Right lobe of liver (tissue), 6 donors: Measurements from ENCODE around the gene UTP18. TPM values are rescaled to one million over a fixed set of nuclear protein-coding genes. Genes with fewer than 3 reads are reported as not detected.
A peak's percentile ranks its signal among the peaks of the same experiment; 100 is the strongest.

Experiments used
- ATAC-seq, 4 donors: fragments of 200-7000 bp; cut with Tn5 transposase; one replicate each; pipeline ENCODE4 v1.9.1; 2020; ENCODE audit warnings: mild to moderate bottlenecking in 4 of 4, moderate library complexity in 4 of 4
- DNase-seq, 3 donors: peaks; one replicate each; pipeline ENCODE4 v3.0.0-alpha.2; 2020
- H3K27ac ChIP-seq, 3 donors: fragments of 200-600 bp; one replicate each; pipeline ENCODE4 v1.8.0; 2022
- H3K27me3 ChIP-seq, 2 donors: fragments of 200-600 bp; one replicate each; pipeline ENCODE4 v1.8.0; 2022
- H3K36me3 ChIP-seq, 4 donors: fragments of 200-600 bp; sonication (generic) in 1 of 4; one replicate each; pipeline versions ENCODE4 v1.5.1 to v1.8.0; 2017 to 2022; ENCODE audit warnings: control low read depth in 1 of 4
- H3K4me1 ChIP-seq, 4 donors: fragments of 200-600 bp; sonication (generic) in 1 of 4; one replicate each; pipeline versions ENCODE4 v1.5.1 to v1.8.0; 2017 to 2022; ENCODE audit warnings: control low read depth in 1 of 4
- H3K4me3 ChIP-seq, 3 donors: fragments of 200-600 bp; one replicate each; pipeline ENCODE4 v1.8.0; 2022
- H3K9me3 ChIP-seq, 4 donors: fragments of 200-600 bp; sonication (generic) in 1 of 4; one replicate each; pipeline versions ENCODE4 v1.5.1 to v1.8.0; 2017 to 2022; ENCODE audit warnings: control low read depth in 1 of 4
- CTCF ChIP-seq, 4 donors: fragments of 200-600 bp in 3 of 4; fragments of 450-650 bp in 1 of 4; IDR thresholded peaks; one replicate each; pipeline versions ENCODE4 v1.5.1 to v1.8.0; 2016 to 2022; ENCODE audit warnings: antibody characterized with exemption in 4 of 4, mild to moderate bottlenecking in 2 of 4
- POLR2A ChIP-seq: fragments of 450-650 bp; IDR thresholded peaks from one replicate; pipeline ENCODE4 v1.6.1; 2017; ENCODE audit warnings: antibody characterized with exemption, mild to moderate bottlenecking
- WGBS: methylation state at CpG from one replicate; pipeline ENCODE4 v1.1.6; 2018; ENCODE audit warnings: low coverage, low lambda C conversion rate; ENCODE audit not compliant: insufficient coverage; ENCODE audit errors: missing lambda C conversion rate; 5-methylcytosine and 5-hydroxymethylcytosine counted together
- intact Hi-C, 2 donors: fragments of 100-400 bp; cut with DNase I; formaldehyde crosslinking; loops; one replicate each; pipeline versions ENCODE4 v1.11.2 to v1.14.1; 2022
- total RNA-seq, 6 experiments: library from RNA; depleted of rRNA in 2 of 6; stranded (reverse); fragments of >200 nt in 2 of 6; fragmentation: NEBNext Ultra II Directional in 3 of 6; extraction: Animal tissue kit (Norgen Biotek cat#: 25700) in 3 of 6; gene quantifications; one replicate each; pipeline versions ENCODE4 v1.1.0 to v1.2.4, GENCODE V29; 2016 to 2023
- donor health status: DM: no; HTN: yes; CAD: no.
- donor health status: DM: no; HTN: no; CAD: no.
- donor health status: DM: no; HTN: no; CAD: no.
- donor health status: DM: no; HTN: yes; CAD: no.
- donor health status: DM: no; HTN: yes; CAD: no.

The UTP18 gene
- total RNA-seq, 6 experiments from 2014 or later, result 12.0 to 15.3 (median 13.7) TPM

DNA sequence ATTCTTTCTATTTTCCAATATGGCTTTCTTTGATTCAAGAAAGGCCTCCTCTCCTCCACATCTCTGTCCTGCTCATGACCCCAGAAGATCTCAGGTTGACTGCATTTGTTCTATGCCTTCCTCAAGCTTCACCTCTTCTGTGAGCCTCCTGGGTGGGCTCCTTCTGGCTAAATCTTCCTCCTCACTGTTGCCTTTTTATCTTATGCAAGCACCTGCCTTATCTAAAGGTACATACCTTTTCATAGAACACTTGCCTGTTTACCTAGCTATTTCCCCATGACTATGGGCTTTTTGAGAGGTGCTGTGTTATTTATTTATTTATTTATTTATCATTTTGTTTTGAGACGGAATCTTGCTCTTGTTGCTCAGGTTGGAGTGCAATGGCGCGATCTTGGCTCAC is 81.1 kb downstream of the UTP18 start:
- no peak overlapping the region for H3K4me3 ChIP-seq
- ATAC-seq (no peak), DNase-seq (no peak)
- TF ChIP-seq POLR2A (no peak), CTCF (IDR thresholded peaks at IDR 0.05) (no peak)
- H3K27ac ChIP-seq, result no peak overlapping the region
- no peaks in the 10 kb centered on the region for H3K9me3 ChIP-seq
- no peaks in the 10 kb centered on the region for H3K36me3 ChIP-seq
- WGBS, result 80% methylated on average over 3 of the region's 3 CpGs
- no peaks in the 10 kb centered on the region for H3K4me1 ChIP-seq
- intact Hi-C loops, result no loop called here
- H3K27me3 ChIP-seq, result no peaks in the 10 kb centered on the region

DNA sequence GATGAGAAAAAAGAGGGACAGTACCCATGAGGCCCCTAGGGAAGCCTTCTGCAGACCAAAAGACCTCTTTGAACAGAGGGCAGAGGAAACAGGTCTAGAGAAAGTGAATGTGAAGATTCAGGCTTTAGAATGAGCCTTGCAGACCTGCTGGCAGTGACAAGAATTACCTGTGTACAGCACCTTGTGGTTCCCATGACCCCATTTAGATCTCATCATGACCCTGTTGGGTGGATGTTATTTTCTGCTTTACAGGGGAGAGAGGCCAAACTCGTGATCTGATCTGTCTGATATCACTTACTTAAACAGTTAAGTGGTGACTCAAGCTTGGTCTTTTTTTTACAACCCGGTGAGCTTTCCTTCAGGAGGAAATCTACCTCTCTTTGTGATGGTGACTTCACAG is 81.9 kb downstream of the UTP18 start:
- Histone ChIP-seq H3K27ac (no peak overlapping the region), H3K4me3 (no peak overlapping the region), H3K36me3 (no peaks in the 10 kb centered on the region), H3K27me3 (no peaks in the 10 kb centered on the region), H3K4me1 (no peaks in the 10 kb centered on the region), H3K9me3 (no peaks in the 10 kb centered on the region)
- no peak for DNase-seq
- no peak for TF ChIP-seq POLR2A
- TF ChIP-seq CTCF (IDR thresholded peaks at IDR 0.05), result no peak
- intact Hi-C loops, result no loop called here
- no peak for ATAC-seq
- 63% methylated on average over 2 of the region's 2 CpGs for WGBS

DNA sequence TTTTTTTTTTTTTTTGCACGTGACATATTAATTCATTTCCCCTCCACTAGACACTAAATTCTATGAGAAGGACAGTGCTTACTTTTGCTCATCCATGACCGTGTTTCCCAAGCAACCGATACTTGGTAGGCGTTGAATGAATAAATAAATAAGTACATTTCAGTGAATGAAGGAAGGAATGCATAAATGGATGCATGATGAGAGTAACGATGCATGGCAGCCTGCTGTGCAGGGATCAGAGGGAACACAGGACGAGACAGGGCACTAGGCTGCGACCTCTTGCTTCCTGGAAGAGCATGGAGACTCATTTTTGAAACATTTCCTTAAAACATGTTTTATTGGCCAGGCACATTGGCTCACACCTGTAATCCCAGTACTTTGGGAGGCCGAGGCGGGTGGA is 84.2 kb downstream of the UTP18 start:
- Histone ChIP-seq H3K27me3 (no peaks in the 10 kb centered on the region), H3K4me3 (no peak overlapping the region), H3K27ac (no peak overlapping the region), H3K4me1 (no peaks in the 10 kb centered on the region), H3K9me3 (no peaks in the 10 kb centered on the region), H3K36me3 (no peaks in the 10 kb centered on the region)
- WGBS, result 68% methylated on average over 9 of the region's 9 CpGs
- ATAC-seq (no peak), DNase-seq (no peak)
- intact Hi-C loops, result no loop called here
- TF ChIP-seq CTCF (IDR thresholded peaks at IDR 0.05) (no peak), POLR2A (no peak)

- TF ChIP-seq POLR2A (no peak), CTCF (IDR thresholded peaks at IDR 0.05) (no peak)
- intact Hi-C loops, result no loop called here
- 32% methylated on average over 5 of the region's 9 CpGs for WGBS
- ATAC-seq (peak in 2 of 4 donors; percentile 29 to 91), DNase-seq (no peak)
- H3K9me3 ChIP-seq, result no peaks in the 10 kb centered on the region
- no peaks in the 10 kb centered on the region for H3K36me3 ChIP-seq
- H3K4me1 ChIP-seq, result no peaks in the 10 kb centered on the region
- no peak overlapping the region for H3K27ac ChIP-seq
- H3K27me3 ChIP-seq, result no peaks in the 10 kb centered on the region
- H3K4me3 ChIP-seq, result no peak overlapping the region
Observed at GRCh38 chr17:51346218-51346982, 86.1 kb downstream of the UTP18 start.

Other genes with a start within 250 kb of the UTP18 start
- gene SPAG9, start 139.7 kb upstream of the UTP18 start, total RNA-seq, result 10 to 100 TPM; 35.2 to 49.7 (median 43.3) TPM
- 10 to 100 TPM; 31.1 to 88.1 (median 47.0) TPM for gene NME1, start 107.0 kb upstream of the UTP18 start, total RNA-seq
- gene NME2, start 94.1 kb upstream of the UTP18 start, total RNA-seq, result 100 to 1,000 TPM; 123 to 422 (median 176) TPM
- gene MBTD1, start 497 bp upstream of the UTP18 start, total RNA-seq, result 1 to 10 TPM; 4.4 to 8.8 (median 7.4) TPM